Upper lobe of right lung (tissue), 1 donor: ENCODE results near the gene PTPRM. TPM values are rescaled to one million over a fixed set of nuclear protein-coding genes. Genes with fewer than 3 reads are reported as not detected.

Experiments used
- ATAC-seq: fragments of 200-7000 bp; cut with Tn5 transposase; one replicate; pipeline ENCODE4 v1.9.1; 2020; ENCODE audit warnings: mild to moderate bottlenecking, moderate library complexity
- DNase-seq: peaks from one replicate; pipeline ENCODE4 v3.0.0-alpha.2; 2020
- H3K27ac ChIP-seq: fragments of 200-600 bp; one replicate; pipeline ENCODE4 v1.8.0; 2022
- H3K27me3 ChIP-seq: fragments of 200-600 bp; one replicate; pipeline ENCODE4 v1.8.0; 2022; ENCODE audit warnings: mild to moderate bottlenecking
- H3K36me3 ChIP-seq: fragments of 200-600 bp; one replicate; pipeline ENCODE4 v1.8.0; 2022
- H3K4me1 ChIP-seq: fragments of 200-600 bp; one replicate; pipeline ENCODE4 v1.8.0; 2022
- H3K4me3 ChIP-seq: fragments of 200-600 bp; one replicate; pipeline ENCODE4 v1.8.0; 2022; ENCODE audit warnings: mild to moderate bottlenecking
- H3K9me3 ChIP-seq: fragments of 200-600 bp; one replicate; pipeline ENCODE4 v1.8.0; 2022
- intact Hi-C: fragments of 100-400 bp; cut with DNase I; formaldehyde crosslinking; loops from one replicate; pipeline ENCODE4 v1.11.0; 2022
- total RNA-seq: library from RNA; stranded (reverse); fragmentation: NEBNext Ultra II Directional; extraction: Animal tissue kit (Norgen Biotek cat#: 25700); gene quantifications from one replicate; pipeline ENCODE4 v1.2.1, GENCODE V29; 2021
- TF ChIP-seq, protein P1 (sequence below): fragments of 200-600 bp; IDR thresholded peaks from one replicate; pipeline ENCODE4 v1.8.0; 2022; ENCODE audit warnings: antibody characterized with exemption
- donor health status: DM: no; HTN: yes; CAD: no; lungs with severe emphysema.

The PTPRM gene
- total RNA-seq, 1 donor from 2014 or later = 99.3 TPM

DNA sequence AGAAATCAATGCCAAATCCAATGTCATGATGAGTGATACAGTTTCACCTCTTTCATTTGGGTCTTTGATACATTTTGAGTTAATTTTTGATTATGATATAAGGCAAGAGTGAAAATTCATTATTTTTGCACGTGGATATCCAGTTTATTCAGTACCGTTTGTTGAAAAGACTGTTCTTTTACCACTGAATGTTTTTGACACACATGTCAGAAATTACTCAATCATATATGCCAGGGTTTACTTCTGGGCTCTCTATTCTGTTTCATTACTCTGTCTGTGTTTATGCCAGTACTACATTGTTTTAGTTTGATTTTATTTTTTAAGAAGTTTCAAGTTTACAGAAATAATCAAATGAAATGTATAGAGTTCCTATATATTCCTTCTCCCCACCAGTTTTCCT, 154.4 kb downstream of the PTPRM start:
- no peak overlapping the region for H3K4me3 ChIP-seq
- TF ChIP-seq, protein P1, sequence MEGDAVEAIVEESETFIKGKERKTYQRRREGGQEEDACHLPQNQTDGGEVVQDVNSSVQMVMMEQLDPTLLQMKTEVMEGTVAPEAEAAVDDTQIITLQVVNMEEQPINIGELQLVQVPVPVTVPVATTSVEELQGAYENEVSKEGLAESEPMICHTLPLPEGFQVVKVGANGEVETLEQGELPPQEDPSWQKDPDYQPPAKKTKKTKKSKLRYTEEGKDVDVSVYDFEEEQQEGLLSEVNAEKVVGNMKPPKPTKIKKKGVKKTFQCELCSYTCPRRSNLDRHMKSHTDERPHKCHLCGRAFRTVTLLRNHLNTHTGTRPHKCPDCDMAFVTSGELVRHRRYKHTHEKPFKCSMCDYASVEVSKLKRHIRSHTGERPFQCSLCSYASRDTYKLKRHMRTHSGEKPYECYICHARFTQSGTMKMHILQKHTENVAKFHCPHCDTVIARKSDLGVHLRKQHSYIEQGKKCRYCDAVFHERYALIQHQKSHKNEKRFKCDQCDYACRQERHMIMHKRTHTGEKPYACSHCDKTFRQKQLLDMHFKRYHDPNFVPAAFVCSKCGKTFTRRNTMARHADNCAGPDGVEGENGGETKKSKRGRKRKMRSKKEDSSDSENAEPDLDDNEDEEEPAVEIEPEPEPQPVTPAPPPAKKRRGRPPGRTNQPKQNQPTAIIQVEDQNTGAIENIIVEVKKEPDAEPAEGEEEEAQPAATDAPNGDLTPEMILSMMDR = no peak
- no peak for DNase-seq
- intact Hi-C loops = no loop called here
- H3K27me3 ChIP-seq = no peaks in the 10 kb centered on the region
- H3K27ac ChIP-seq = no peak overlapping the region
- no peaks in the 10 kb centered on the region for H3K9me3 ChIP-seq
- no peaks in the 10 kb centered on the region for H3K36me3 ChIP-seq
- H3K4me1 ChIP-seq = no peaks in the 10 kb centered on the region
- ATAC-seq = no peak

- no peak overlapping the region for H3K27ac ChIP-seq
- H3K36me3 ChIP-seq = no peaks in the 10 kb centered on the region
- peaks cover 11% of the 10 kb centered on the region for H3K4me1 ChIP-seq
- intact Hi-C loops = no loop called here
- no peaks in the 10 kb centered on the region for H3K27me3 ChIP-seq
- ATAC-seq = no peak
- no peak overlapping the region for H3K4me3 ChIP-seq
- H3K9me3 ChIP-seq = no peaks in the 10 kb centered on the region
- TF ChIP-seq, protein P1 = no peak
- no peak for DNase-seq
Observed at GRCh38 chr18:7722955-7723354, 155.8 kb downstream of the PTPRM start.

DNA sequence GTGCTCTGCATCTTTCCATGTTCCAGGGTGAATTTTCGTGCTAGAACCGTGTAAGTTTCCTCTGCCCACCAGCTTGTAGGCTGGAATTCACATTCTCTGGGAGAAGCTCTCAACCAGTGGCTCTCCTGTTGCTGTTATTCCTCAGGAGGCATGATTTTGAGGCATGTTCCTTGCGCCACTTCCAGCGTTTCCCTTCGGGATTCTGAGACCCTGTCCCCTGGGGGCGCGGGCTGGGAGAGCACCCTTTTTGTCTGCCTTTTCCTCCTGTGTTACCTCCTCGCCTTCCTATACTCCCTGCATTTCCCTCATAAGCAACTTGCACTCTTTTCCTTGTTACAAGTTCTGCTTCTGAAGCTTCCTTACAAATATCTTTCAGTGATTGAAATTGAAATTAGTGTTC, 156.4 kb downstream of the PTPRM start:
- H3K4me1 ChIP-seq = peaks cover 16% of the 10 kb centered on the region
- no peaks in the 10 kb centered on the region for H3K27me3 ChIP-seq
- H3K36me3 ChIP-seq = no peaks in the 10 kb centered on the region
- H3K4me3 ChIP-seq = no peak overlapping the region
- DNase-seq (no peak), ATAC-seq (no peak)
- intact Hi-C loops = no loop called here
- no peaks in the 10 kb centered on the region for H3K9me3 ChIP-seq
- TF ChIP-seq, protein P1 = no peak
- H3K27ac ChIP-seq = no peak overlapping the region

GRCh38 chr18:7725473-7725872, 158.4 kb downstream of the PTPRM start:
- TF ChIP-seq, protein P1 = no peak
- intact Hi-C loops = no loop called here
- Histone ChIP-seq H3K4me3 (no peak overlapping the region), H3K9me3 (no peaks in the 10 kb centered on the region), H3K4me1 (peaks cover 16% of the 10 kb centered on the region), H3K27ac (no peak overlapping the region), H3K36me3 (no peaks in the 10 kb centered on the region), H3K27me3 (no peaks in the 10 kb centered on the region)
- ATAC-seq (no peak), DNase-seq (no peak)

- intact Hi-C loops = no loop called here
- no peaks in the 10 kb centered on the region for H3K9me3 ChIP-seq
- TF ChIP-seq, protein P1 = no peak
Observed at GRCh38 chr18:7725897-7726296, 158.8 kb downstream of the PTPRM start.

GRCh38 chr18:7726522-7726921, 159.4 kb downstream of the PTPRM start:
- intact Hi-C loops = no loop called here
- Histone ChIP-seq H3K36me3 (no peaks in the 10 kb centered on the region), H3K27me3 (no peaks in the 10 kb centered on the region)

More at GRCh38 chr18:7725897-7726296, 158.8 kb downstream of the PTPRM start:
- Histone ChIP-seq H3K4me1 (peaks cover 16% of the 10 kb centered on the region), H3K27ac (no peak overlapping the region), H3K27me3 (no peaks in the 10 kb centered on the region), H3K4me3 (no peak overlapping the region), H3K36me3 (no peaks in the 10 kb centered on the region)
- ATAC-seq (no peak), DNase-seq (no peak)

More at GRCh38 chr18:7726522-7726921, 159.4 kb downstream of the PTPRM start:
- H3K4me3 ChIP-seq = no peak overlapping the region
- H3K9me3 ChIP-seq = no peaks in the 10 kb centered on the region
- TF ChIP-seq, protein P1 = no peak
- no peak overlapping the region for H3K27ac ChIP-seq
- DNase-seq (no peak), ATAC-seq (no peak)
- H3K4me1 ChIP-seq = peaks cover 16% of the 10 kb centered on the region
